ENCODE results near the gene TENM4.

TENM4 gene

DNA sequence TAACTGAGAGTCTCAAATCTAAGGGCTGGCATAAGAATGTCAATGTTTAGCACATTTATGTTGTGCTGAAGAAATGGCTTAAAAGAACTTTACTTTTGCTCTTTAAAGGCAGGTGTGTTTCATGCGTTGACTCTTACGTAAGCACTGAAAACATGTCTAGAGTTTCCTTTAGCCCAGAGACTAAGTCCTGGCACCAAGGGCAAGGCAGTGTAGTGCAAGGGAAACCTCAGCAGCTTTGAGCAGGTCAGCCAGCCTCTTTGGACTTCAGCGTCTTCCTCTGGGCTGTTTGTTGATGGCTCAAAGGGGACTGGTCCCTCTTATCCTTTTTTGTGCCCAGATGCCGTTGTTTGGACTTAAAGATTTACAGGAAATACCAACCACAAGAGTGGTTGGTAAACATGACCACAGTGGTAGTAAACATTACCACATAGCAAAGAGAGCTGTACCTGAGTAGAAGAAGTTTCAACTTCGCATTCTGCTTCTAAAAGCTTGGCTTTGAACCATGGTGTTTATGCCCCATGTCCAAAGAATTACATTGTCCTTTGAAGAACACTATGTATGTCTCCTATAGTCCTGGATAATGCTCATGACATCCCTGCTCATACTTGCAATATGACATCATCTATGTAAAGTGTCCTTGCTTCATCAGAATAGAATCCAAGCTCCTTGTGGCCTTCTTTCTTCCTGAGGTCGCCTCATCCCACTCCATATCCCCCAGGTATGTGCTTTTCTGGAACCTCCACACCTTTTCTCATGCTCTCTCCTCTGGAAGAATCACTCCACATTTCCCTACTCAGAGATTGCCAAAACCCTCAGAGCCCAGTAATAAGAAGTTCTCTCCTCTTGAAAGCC, 23.5 kb downstream of the TENM4 start:
- DNase-seq, result no peak

DNA sequence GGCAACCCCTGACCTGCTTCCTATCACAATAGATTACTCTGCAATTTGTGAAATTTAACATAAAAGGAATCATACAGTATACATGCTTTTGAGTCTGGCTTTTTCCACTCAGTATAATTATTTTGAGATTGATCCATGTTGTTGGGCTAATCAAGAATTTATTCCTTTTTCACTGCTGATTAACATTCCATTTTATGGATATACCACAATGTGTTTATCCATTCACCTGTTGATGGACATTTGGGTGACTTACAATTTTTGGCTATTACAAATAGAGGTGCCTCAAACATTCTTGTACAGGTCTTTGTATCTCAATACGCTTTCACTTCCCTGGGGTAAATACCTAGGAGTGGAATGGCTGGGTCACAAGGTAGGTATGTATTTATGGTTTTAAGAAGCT, 24.9 kb downstream of the TENM4 start:
- no peak for DNase-seq

DNA sequence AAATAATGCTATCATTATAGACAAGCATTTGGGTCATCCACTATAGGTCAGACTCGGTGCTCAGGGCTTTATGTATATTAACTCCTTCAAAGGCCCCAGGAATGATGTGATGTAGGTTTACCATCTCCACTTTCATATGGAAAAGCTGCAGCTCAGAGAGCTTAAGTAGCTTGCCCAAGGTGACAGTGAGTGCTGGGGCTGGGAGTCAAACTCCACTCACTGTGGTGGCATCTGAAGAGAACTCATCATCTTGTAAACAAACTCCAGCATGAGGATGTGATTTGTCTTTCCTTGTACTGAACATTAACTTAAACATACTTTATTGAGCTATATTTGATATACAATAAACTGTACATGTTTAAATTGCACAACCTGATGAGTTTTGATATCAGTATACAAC, 25.4 kb downstream of the TENM4 start:
- no peak for DNase-seq

GRCh38 chr11:79414644-79415317, 26.0 kb downstream of the TENM4 start:
- DNase-seq, result no peak

GRCh38 chr11:79414041-79414440, 26.8 kb downstream of the TENM4 start:
- DNase-seq, result no peak

- DNase-seq, result peak; percentile 61
These were observed 27.6 kb downstream of the TENM4 start for GRCh38 chr11:79413268-79413667.

GRCh38 chr11:79412761-79413160, 28.1 kb downstream of the TENM4 start:
- peak; percentile 3 for DNase-seq

DNA sequence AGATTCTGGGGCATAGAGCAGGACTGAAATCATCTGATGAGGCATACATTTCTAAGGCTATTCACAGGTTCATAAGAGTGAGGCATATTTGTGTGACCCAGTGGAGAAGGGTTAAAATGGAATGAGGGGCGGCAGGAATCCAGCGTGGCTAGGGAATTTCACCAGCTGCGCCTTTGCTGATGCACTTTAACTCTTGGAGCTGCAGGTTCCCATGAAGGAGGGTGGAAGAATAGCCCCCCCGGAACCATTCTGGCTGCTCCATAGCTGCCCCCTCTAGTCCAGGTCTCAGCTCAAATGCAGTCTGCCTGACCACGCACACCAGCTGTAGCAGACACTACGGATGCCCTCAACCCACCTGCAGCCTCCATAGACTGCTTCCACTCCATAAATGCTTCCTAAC, 31.5 kb downstream of the TENM4 start:
- DNase-seq, result no peak

GRCh38 chr11:79406376-79406775, 34.5 kb downstream of the TENM4 start:
- no peak for DNase-seq

DNA sequence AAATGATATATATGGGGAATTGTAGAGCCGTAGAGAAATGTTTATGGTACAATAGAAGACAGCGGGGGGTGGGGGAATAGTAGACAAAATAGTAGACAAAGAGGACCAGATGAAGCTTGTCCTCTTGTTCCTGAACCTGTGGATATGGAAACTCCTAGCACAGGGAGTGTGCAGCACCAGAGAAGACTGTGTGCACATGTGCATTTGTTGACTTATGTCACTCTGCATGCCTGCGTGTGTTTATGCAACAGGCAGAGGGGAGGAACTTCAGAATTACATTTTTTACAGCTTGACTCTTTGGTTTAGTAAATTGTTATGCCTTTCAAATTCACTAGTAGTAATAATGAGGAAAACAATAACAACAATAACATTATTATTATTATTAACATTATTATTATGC, 36.0 kb downstream of the TENM4 start:
- no peak for DNase-seq

- no peak for DNase-seq
These were observed 36.5 kb downstream of the TENM4 start for GRCh38 chr11:79404325-79404724.

GRCh38 chr11:79403839-79404238, 37.0 kb downstream of the TENM4 start:
- no peak for DNase-seq

DNA sequence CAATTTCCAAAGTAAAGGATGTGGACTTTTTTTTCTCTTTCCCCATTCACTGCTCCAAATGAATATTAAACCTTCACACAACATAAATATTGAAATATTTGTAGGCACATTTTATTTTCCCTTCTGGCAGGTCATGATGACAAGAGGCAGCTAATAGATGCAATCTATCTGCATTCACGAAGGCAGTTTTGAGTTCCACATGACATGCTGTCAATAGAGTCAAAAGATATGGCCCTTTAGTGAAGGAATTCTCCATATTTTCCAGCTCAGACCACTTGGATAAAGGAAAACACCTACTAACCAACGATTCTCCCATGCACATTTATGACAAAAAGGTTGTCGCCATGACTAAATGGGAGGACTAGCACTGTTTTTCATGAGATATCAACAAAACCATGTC, 37.9 kb downstream of the TENM4 start:
- no peak for DNase-seq

- DNase-seq, result peak; percentile 37
These were observed 40.0 kb downstream of the TENM4 start for GRCh38 chr11:79400717-79401330.

DNA sequence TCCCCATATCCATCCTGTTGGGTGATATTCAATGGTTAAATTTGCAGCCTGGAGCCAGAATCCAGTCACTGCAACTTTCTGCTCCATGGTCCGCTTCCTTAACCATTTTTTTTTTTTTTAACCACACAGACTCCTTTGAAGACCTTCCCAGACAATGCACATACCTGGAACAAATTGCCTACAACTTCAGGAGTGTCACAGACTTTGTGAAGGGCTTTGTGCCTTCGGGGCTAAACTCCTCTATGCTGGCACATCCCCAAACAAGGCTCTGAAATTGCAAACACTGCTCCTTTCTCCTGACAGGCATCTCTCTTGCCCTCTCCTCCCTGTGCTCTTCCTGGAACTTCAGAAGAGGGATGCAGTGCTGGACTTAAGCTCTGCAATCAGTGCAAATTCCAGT, 40.6 kb downstream of the TENM4 start:
- no peak for DNase-seq

GRCh38 chr11:79397252-79397651, 43.6 kb downstream of the TENM4 start:
- no peak for DNase-seq

DNA sequence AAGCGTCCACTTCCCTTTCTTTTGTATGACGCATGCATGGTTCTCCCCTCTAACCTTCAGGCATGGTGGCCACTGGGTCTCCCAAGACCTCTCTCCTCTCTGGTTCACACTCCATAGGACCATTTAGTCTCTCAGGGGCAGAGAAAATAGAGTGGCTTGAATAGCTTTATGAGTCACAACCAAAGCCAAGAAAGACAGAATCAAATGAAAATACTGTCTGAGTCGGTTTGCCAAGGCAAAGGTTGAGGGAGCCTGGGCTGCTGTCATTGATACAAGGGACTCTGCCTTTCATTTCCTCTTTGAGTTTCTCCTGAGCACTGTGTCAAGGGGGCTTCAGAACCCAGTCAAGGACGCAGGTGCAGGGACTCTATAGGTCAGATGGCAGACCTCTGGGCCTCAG, 44.2 kb downstream of the TENM4 start:
- DNase-seq, result no peak

- no peak for DNase-seq
These were observed 44.8 kb downstream of the TENM4 start for GRCh38 chr11:79396001-79396400.

DNA sequence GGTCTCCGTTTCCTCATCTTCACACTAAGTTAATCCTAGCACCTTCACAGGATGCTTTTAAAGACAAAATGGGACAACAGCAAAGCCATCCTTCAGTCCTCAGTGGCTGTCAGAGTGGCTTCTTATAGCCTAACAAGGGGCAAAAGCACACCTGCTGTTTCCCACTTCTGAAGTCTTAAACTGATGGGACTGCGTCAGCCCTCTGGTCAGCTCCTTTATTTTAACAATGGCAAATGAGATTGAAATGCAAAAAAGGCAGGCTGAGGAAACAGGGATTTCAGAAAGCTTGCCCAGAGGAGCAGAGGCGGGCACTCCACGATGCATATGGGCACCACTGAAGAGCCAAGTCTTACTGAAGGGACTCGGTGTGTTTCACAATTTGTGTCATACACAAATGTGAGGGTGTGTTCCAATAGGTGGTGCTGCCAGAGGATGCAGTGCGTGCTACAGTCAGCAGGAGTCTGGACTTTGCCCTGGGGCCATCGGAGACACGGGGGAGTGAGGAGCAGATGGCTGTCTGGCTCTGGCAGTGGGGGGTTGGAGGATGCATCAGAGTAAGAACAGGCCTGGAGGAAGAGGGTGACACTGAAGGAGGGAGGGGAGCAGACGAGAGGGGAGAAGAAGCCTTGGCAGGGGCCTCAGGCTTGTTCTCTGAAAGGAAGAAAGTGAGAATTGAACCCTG, 47.3 kb downstream of the TENM4 start:
- DNase-seq, result no peak

- no peak for DNase-seq
These were observed 48.7 kb downstream of the TENM4 start for GRCh38 chr11:79392161-79392560.

- DNase-seq, result no peak
These were observed 49.9 kb downstream of the TENM4 start for GRCh38 chr11:79390923-79391322.

GRCh38 chr11:79390477-79390876, 50.4 kb downstream of the TENM4 start:
- DNase-seq, result no peak

DNA sequence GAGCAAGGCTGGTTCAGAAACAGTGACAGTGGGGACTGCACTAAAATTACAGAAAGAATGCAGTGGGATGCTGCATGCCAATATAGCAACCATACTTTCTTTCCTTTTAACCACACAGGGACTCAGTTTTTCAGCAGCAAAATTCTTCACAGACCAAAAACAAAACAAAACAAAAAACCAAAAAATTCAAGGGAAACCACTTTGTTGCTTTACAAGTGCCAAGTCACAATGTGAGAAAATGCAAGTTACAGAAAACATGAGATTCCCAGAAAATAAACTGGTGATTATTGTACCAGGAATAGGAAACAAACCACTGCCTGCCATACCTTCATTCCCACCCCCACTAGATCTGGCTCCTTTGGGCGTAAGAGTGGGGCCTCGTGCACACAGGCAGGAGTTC, 52.6 kb downstream of the TENM4 start:
- DNase-seq, result no peak

GRCh38 chr11:79383874-79384273, 57.0 kb downstream of the TENM4 start:
- no peak for DNase-seq

Measured in NCI-H1092 (cell line).